Measurements from ENCODE around the gene DRG2. TPM values are rescaled to one million over a fixed set of nuclear protein-coding genes. Genes with fewer than 3 reads are reported as not detected.

DRG2 gene
- total RNA-seq, 2 donors from 2014 or later, result 49.9 to 84.3 TPM

- Mint-ChIP-seq H3K4me3 (no peak overlapping the region), H3K27ac (no peak overlapping the region), H3K36me3 (peaks cover 6% of the 10 kb centered on the region), H3K27me3 (no peaks in the 10 kb centered on the region), H3K4me1 (ENCODE audit: low read depth in 2 of 2) (peaks cover 0 to 8% of the 10 kb centered on the region in 2 donors), H3K9me3 (no peaks in the 10 kb centered on the region)
- no peak for ATAC-seq
- DNase-seq (ENCODE audit: low spot score), result no peak
Observed at GRCh38 chr17:18099516-18099915, 11.8 kb downstream of the DRG2 start.

GRCh38 chr17:18100616-18101015 lies 12.9 kb downstream of the DRG2 start:
- no peaks in the 10 kb centered on the region for H3K9me3 Mint-ChIP-seq
- H3K4me3 Mint-ChIP-seq, result no peak overlapping the region
- peaks cover 0 to 8% of the 10 kb centered on the region in 2 donors for H3K4me1 Mint-ChIP-seq (ENCODE audit: low read depth in 2 of 2)
- ATAC-seq (no peak), DNase-seq (ENCODE audit: low spot score) (no peak)
- H3K36me3 Mint-ChIP-seq, result peaks cover 6% of the 10 kb centered on the region
- H3K27ac Mint-ChIP-seq, result no peak overlapping the region
- no peaks in the 10 kb centered on the region for H3K27me3 Mint-ChIP-seq

DNA sequence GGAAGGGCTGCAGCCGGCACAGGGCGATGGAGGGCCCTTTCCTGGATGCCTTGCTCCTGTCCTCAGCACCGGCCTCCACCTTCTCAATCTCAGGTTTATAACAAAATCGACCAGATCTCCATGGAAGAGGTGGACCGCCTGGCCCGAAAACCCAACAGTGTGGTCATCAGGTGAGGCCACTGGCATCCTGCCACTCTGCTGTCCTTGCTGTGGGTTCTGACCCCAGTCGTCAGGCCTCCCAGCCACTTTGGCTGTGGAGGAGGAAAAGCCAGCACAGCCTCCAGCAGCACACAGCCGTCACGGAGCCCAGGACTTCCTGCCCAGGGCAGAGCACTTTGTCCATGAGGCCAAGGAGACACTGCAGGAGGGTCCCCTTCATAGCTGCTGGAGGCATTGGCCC lies 14.1 kb downstream of the DRG2 start:
- H3K27me3 Mint-ChIP-seq, result no peaks in the 10 kb centered on the region
- H3K36me3 Mint-ChIP-seq, result no peaks in the 10 kb centered on the region
- no peak overlapping the region for H3K27ac Mint-ChIP-seq
- no peak overlapping the region for H3K4me3 Mint-ChIP-seq
- no peaks in the 10 kb centered on the region for H3K4me1 Mint-ChIP-seq (ENCODE audit: low read depth in 2 of 2)
- DNase-seq (ENCODE audit: low spot score) (no peak), ATAC-seq (no peak)
- H3K9me3 Mint-ChIP-seq, result no peaks in the 10 kb centered on the region

DNA sequence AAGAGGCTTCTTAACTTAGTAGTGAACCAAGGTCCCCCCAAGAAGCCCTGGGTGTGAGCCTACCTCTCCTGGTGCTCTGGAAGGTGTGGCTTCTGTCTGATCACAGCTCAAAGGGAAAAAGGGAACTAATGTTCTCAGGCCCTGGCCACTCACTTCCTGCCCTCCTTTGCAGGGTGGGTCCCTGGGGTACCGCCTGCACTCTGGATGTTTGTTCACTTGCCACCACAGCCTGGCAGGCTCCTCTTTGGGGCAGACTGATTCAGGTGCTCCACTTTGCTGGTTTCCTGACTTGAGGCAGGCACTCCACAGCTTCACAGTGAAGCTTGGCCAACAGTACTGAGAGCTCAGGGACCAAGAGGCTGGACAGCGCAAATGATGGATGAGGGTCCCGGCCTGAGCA lies 14.9 kb downstream of the DRG2 start:
- no peaks in the 10 kb centered on the region for H3K36me3 Mint-ChIP-seq
- H3K27ac Mint-ChIP-seq, result no peak overlapping the region

GRCh38 chr17:18105027-18105426 lies 17.3 kb downstream of the DRG2 start:
- Mint-ChIP-seq H3K27ac (no peak overlapping the region), H3K36me3 (no peaks in the 10 kb centered on the region), H3K4me1 (ENCODE audit: low read depth in 2 of 2) (no peaks in the 10 kb centered on the region), H3K9me3 (no peaks in the 10 kb centered on the region), H3K27me3 (no peaks in the 10 kb centered on the region), H3K4me3 (no peak overlapping the region)
- DNase-seq (ENCODE audit: low spot score), result no peak
- ATAC-seq, result no peak

More for the DNA sequence above, 14.9 kb downstream of the DRG2 start:
- Mint-ChIP-seq H3K27me3 (no peaks in the 10 kb centered on the region), H3K4me3 (no peak overlapping the region), H3K9me3 (no peaks in the 10 kb centered on the region), H3K4me1 (ENCODE audit: low read depth in 2 of 2) (no peaks in the 10 kb centered on the region)
- no peak for ATAC-seq
- DNase-seq (ENCODE audit: low spot score), result no peak

GRCh38 chr17:18105595-18105994 lies 17.8 kb downstream of the DRG2 start:
- no peaks in the 10 kb centered on the region for H3K4me1 Mint-ChIP-seq (ENCODE audit: low read depth in 2 of 2)
- no peak for DNase-seq (ENCODE audit: low spot score)
- no peak for ATAC-seq
- no peak overlapping the region for H3K4me3 Mint-ChIP-seq
- no peaks in the 10 kb centered on the region for H3K36me3 Mint-ChIP-seq
- no peaks in the 10 kb centered on the region for H3K27me3 Mint-ChIP-seq
- no peaks in the 10 kb centered on the region for H3K9me3 Mint-ChIP-seq
- H3K27ac Mint-ChIP-seq, result no peak overlapping the region

DNA sequence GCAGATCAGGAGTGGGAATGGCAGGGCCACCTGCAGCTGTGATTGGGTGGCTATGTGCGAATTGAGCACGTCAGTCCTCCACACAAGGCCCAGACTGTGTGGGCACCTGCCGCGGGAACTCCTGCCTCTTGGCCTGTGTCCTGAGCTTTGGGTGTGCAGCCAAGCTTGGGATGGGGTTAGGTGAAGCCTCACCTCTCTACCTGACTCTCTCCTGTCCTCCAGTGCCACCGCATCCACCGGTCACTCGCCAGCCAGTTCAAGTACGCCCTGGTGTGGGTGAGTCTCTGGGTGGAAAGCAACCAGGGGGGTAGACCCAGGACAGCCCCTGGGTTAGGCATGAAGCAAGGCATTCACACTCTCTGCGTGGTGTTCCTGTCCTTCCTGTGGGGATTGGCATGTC lies 18.5 kb downstream of the DRG2 start:
- DNase-seq (ENCODE audit: low spot score), result no peak
- no peak overlapping the region for H3K4me3 Mint-ChIP-seq
- H3K4me1 Mint-ChIP-seq (ENCODE audit: low read depth in 2 of 2), result peaks cover 0 to 3% of the 10 kb centered on the region in 2 donors
- H3K9me3 Mint-ChIP-seq, result no peaks in the 10 kb centered on the region
- no peaks in the 10 kb centered on the region for H3K27me3 Mint-ChIP-seq
- H3K36me3 Mint-ChIP-seq, result no peaks in the 10 kb centered on the region
- no peak for ATAC-seq
- no peak overlapping the region for H3K27ac Mint-ChIP-seq

DNA sequence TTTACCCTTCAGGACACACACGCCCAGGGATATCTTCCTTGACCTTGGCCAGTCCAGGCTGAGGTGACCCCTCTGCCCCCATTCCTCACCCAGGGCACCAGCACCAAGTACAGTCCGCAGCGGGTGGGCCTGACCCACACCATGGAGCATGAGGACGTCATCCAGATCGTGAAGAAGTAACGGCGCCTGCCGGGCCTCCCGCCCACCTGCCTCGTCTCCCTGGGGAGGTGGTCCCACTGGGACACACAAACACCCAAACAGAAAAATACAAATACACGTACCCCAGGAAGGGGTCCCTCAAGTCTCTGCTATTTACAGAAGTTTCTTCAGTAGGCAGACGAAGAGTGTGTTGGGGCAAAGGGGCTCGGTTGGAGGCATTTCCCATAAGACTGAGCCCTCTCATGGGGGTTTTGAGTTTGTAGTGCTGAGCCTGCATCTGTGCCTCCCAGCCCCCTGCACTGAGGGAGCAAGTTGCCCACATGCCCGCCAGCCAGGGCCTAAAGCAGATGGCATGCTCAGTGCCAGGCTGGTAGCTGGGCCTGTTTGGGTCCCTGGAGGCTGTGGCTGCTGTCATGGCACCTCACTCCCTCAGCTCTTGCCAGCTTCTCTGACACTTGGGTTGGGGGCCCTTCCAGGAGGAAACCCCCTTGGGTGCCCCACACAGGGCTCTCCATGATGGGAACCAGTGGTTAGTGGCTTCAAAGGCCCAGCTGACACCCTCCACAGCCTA lies 19.5 kb downstream of the DRG2 start:
- Mint-ChIP-seq H3K4me3 (no peak overlapping the region), H3K27me3 (no peaks in the 10 kb centered on the region), H3K4me1 (ENCODE audit: low read depth in 2 of 2) (peaks cover 0 to 3% of the 10 kb centered on the region in 2 donors), H3K36me3 (no peaks in the 10 kb centered on the region), H3K27ac (no peak overlapping the region), H3K9me3 (no peaks in the 10 kb centered on the region)
- ATAC-seq, result no peak
- no peak for DNase-seq (ENCODE audit: low spot score)

GRCh38 chr17:18107971-18108370 lies 20.2 kb downstream of the DRG2 start:
- no peaks in the 10 kb centered on the region for H3K27me3 Mint-ChIP-seq
- H3K36me3 Mint-ChIP-seq, result no peaks in the 10 kb centered on the region
- ATAC-seq, result no peak
- H3K9me3 Mint-ChIP-seq, result no peaks in the 10 kb centered on the region
- no peak overlapping the region for H3K4me3 Mint-ChIP-seq
- peaks cover 0 to 3% of the 10 kb centered on the region in 2 donors for H3K4me1 Mint-ChIP-seq (ENCODE audit: low read depth in 2 of 2)
- DNase-seq (ENCODE audit: low spot score), result no peak
- no peak overlapping the region for H3K27ac Mint-ChIP-seq

GRCh38 chr17:18108401-18109312 lies 20.9 kb downstream of the DRG2 start, which contains the start of gene MYO15A:
TSS of gene MYO15A (plus strand) at chr17:18108756. CDS start at chr17:18118801, 10,045 bp downstream.
- Mint-ChIP-seq H3K27me3 (no peaks in the 10 kb centered on the region), H3K4me1 (ENCODE audit: low read depth in 2 of 2) (peaks cover 0 to 3% of the 10 kb centered on the region in 2 donors), H3K36me3 (no peaks in the 10 kb centered on the region), H3K4me3 (no peak within 1 kb of the TSS), H3K27ac (no peak within 1 kb of the TSS), H3K9me3 (no peaks in the 10 kb centered on the region)
- ATAC-seq (no peak), DNase-seq (ENCODE audit: low spot score) (no peak)

DNA sequence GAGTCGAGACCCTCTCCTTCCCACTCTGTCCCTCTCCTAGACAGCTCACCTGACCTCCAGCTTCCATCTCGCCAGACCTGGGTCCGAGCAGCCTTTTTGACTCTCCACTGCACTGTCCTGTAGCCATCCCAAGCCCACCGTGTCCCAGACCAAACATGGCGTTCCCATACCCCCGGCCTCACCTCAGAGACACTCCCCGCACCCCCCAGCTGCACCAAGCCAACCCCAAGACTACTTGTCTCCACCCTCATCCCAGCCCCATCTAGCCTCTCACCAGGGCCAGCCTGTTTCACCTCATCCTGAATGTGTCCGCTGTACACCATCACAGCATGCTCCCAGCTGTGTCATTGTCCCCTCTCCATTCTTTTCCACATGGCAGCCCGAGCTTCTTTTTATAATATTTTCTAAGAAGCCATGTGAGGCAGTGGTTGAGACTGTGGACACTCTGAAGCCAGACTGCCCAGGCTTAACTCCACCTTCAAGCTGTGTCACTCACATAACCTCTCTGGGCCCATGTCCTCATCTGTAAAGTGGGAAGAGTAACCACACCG lies 22.3 kb downstream of the DRG2 start:
- Mint-ChIP-seq H3K4me1 (ENCODE audit: low read depth in 2 of 2) (peaks cover 4 to 6% of the 10 kb centered on the region in 2 donors), H3K4me3 (no peak overlapping the region), H3K9me3 (no peaks in the 10 kb centered on the region), H3K36me3 (no peaks in the 10 kb centered on the region), H3K27ac (peak overlapping the region in 1 of 2 donors; percentile 33), H3K27me3 (no peaks in the 10 kb centered on the region)
- DNase-seq (ENCODE audit: low spot score), result no peak
- peak in 1 of 2 donors; percentile 17 for ATAC-seq

DNA sequence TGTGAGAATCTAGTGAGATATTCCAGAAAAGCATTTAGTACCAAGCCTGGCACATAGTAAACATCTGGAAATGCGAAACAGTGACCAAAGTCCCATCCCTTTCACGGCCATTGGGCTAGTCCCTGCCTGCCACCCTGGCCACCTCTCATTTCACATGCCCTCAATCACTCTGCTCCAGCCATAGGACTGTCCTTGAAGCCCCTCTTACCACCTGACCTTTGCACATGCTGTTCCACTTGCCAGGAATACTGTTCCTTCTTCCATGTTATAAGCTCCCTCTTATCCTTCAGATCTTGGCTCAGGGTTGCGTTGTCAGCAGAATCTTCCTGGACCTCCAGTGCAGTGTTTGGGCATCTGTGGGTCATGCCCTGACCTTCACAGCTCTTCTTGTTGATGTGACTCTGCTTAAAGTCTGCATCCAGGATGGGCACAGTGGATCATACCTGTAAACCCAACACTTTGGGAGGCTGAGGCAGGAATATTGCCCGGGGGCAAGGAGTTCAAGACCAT lies 22.9 kb downstream of the DRG2 start:
- peaks cover 4 to 6% of the 10 kb centered on the region in 2 donors for H3K4me1 Mint-ChIP-seq (ENCODE audit: low read depth in 2 of 2)
- no peaks in the 10 kb centered on the region for H3K9me3 Mint-ChIP-seq
- ATAC-seq, result no peak
- peak overlapping the region in 1 of 2 donors; percentile 33 for H3K27ac Mint-ChIP-seq
- no peak overlapping the region for H3K4me3 Mint-ChIP-seq
- no peak for DNase-seq (ENCODE audit: low spot score)
- no peaks in the 10 kb centered on the region for H3K27me3 Mint-ChIP-seq
- no peaks in the 10 kb centered on the region for H3K36me3 Mint-ChIP-seq

DNA sequence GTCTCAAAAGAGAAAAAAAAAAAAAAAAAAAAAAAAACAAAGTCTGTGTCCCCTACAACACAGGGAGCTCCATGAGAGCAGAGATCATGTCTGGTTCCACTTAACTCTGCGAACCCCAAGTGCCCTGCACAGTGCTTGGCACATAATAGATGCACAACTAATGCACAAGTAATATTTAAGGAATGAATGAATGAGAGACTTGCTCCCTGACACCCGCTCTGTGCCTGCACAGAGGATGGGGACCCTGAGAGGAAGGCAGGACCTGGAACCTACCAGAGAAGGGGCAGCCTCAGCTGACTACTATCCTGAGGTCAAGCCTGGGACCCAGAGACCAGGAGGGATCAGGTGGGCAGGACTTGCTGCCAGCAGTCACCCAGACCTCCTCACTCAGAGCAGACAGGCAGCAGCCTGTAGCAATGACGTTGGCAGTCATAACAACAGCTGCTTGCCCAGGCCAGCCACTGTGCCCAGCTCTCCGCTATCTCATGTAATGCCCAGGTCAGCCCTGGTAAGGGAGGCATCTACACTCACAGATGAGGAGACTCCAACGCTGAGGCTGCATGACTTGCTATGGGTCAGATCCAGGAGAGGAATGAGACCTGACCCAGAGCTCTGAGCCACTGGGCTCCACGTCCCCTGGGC lies 23.7 kb downstream of the DRG2 start:
- peaks cover 4 to 6% of the 10 kb centered on the region in 2 donors for H3K4me1 Mint-ChIP-seq (ENCODE audit: low read depth in 2 of 2)
- peak overlapping the region in 1 of 2 donors; percentile 2 for H3K27ac Mint-ChIP-seq
- H3K27me3 Mint-ChIP-seq, result no peaks in the 10 kb centered on the region
- H3K9me3 Mint-ChIP-seq, result no peaks in the 10 kb centered on the region
- H3K36me3 Mint-ChIP-seq, result no peaks in the 10 kb centered on the region
- DNase-seq (ENCODE audit: low spot score) (no peak), ATAC-seq (no peak)
- H3K4me3 Mint-ChIP-seq, result no peak overlapping the region
